ENCODE results near the gene AK5. TPM values are rescaled to one million over a fixed set of nuclear protein-coding genes. Genes with fewer than 3 reads are reported as not detected.

Gene AK5
- total RNA-seq, 1 experiment from 2014 or later = 3.8 TPM

DNA sequence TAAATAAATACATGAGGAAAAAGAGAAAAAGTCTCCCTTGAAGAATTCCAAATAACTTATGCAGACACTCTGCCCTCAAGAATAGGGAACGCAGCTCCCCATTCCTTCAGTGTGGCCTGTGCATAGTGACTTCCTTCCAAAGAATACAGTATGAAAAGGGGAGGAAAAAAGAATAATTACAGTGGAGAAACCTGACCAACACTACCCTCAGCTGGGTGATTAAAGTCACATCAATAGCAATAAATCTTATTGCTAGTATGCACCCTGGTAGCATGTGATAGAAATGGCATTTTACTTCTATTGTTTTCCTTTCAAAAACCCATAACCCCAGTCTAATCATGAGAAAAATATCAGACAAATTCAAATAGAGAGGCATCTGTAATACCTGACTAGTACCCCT, 315.5 kb downstream of the AK5 start:
- H3K9me2 ChIP-seq (replicated peaks; ENCODE audit: low read length) = no peaks in the 10 kb centered on the region
- POLR2A ChIA-PET (ENCODE audit: unreplicated experiment) = no interaction called here
- no peak overlapping the region for H3K4me3 ChIP-seq (ENCODE audit: low read length)
- DNase-seq (no peak), ATAC-seq (no peak)
- CTCF ChIA-PET = no interaction called here
- no peaks in the 10 kb centered on the region for H3K9me3 ChIP-seq (ENCODE audit: low read length)
- H3F3A ChIP-seq (ENCODE audit: low read length, unreplicated experiment) = no peaks in the 10 kb centered on the region
- H3K36me3 ChIP-seq (ENCODE audit: low read depth, low read length) = peaks cover 15% of the 10 kb centered on the region
- no peaks in the 10 kb centered on the region for H4K20me1 ChIP-seq (ENCODE audit: low read length)
- TF ChIP-seq EZH2phosphoT487 (IDR thresholded peaks at IDR 0.05; ENCODE audit: borderline replicate concordance, low read length) (no peak), EZH2 (IDR thresholded peaks at IDR 0.05; ENCODE audit: low read length, unreplicated experiment) (no peak)
- H3K27ac ChIP-seq (ENCODE audit: low read length) = no peak overlapping the region
- H3K9ac ChIP-seq (ENCODE audit: low read length) = no peak overlapping the region
- BruUV-seq (replicated peaks) = no TSS peak
- intact Hi-C loops (cut with micrococcal nuclease) = no loop called here
- no peak overlapping the region for H3K4me2 ChIP-seq (ENCODE audit: low read length)
- 0 out of 2 replicates have a peak, but pooled peaks cover 4% of the 10 kb centered on the region for H3K79me2 ChIP-seq (ENCODE audit: low read length)
- no peak overlapping the region for H2AFZ ChIP-seq (ENCODE audit: low read length)
- no peaks in the 10 kb centered on the region for H3K27me3 ChIP-seq (ENCODE audit: low read length)
- no peaks in the 10 kb centered on the region for H3K4me1 ChIP-seq (ENCODE audit: insufficient read depth, low read length)

DNA sequence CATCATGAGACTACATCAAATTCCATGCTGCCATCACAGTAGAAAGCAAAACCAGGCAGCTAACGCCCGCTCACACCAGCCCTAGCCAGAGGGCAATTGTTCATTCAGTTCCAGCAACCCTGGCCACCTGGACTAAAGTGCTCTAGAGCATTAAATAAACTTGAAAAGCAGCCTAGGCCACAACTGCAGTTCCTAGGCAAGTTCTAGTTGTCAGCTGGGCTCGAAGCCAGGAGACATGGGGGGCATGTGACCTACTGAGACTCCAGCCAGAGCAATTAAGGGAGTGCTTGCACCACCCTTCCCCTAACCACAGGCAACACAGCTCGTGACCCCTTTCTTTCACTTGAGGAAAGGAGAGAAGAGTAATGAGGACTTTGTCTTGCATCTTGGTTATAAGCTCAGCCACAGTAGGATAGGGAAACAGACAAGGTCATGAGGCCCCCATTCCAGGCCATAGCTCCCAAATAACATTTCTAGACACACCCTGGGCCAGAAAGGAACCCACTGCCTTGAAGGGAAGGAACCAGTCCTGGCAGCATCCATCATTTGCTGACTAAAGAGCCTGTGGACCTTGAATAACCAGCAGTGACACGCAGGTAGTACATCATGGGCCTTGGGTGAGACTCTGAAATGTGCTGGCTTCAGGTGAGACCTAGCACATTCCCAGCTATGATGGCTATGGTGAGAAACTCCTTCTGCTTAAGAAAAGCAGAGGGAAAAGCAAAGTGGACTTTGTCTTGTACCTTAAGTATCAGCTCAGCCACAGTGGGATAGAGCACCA, 323.6 kb downstream of the AK5 start:
- no peak overlapping the region for H3K4me2 ChIP-seq (ENCODE audit: low read length)
- no peaks in the 10 kb centered on the region for H3K4me1 ChIP-seq (ENCODE audit: insufficient read depth, low read length)
- peaks cover 27% of the 10 kb centered on the region for H3K36me3 ChIP-seq (ENCODE audit: low read depth, low read length)
- H3K4me3 ChIP-seq (ENCODE audit: low read length) = no peak overlapping the region
- intact Hi-C loops (cut with micrococcal nuclease) = no loop called here
- TF ChIP-seq, protein P1, sequence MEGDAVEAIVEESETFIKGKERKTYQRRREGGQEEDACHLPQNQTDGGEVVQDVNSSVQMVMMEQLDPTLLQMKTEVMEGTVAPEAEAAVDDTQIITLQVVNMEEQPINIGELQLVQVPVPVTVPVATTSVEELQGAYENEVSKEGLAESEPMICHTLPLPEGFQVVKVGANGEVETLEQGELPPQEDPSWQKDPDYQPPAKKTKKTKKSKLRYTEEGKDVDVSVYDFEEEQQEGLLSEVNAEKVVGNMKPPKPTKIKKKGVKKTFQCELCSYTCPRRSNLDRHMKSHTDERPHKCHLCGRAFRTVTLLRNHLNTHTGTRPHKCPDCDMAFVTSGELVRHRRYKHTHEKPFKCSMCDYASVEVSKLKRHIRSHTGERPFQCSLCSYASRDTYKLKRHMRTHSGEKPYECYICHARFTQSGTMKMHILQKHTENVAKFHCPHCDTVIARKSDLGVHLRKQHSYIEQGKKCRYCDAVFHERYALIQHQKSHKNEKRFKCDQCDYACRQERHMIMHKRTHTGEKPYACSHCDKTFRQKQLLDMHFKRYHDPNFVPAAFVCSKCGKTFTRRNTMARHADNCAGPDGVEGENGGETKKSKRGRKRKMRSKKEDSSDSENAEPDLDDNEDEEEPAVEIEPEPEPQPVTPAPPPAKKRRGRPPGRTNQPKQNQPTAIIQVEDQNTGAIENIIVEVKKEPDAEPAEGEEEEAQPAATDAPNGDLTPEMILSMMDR (conservative IDR thresholded peaks at IDR 0.05; ENCODE audit: low read depth, low read length) = no peak
- TF ChIP-seq EZH2 (IDR thresholded peaks at IDR 0.05; ENCODE audit: low read length, unreplicated experiment) (no peak), EZH2phosphoT487 (IDR thresholded peaks at IDR 0.05; ENCODE audit: borderline replicate concordance, low read length) (no peak)
- no peak for DNase-seq
- peaks cover 13% of the 10 kb centered on the region; the same call in 1 of the 2 replicates for H3K9me3 ChIP-seq (ENCODE audit: low read length)
- peaks cover 9% of the 10 kb centered on the region for H3K79me2 ChIP-seq (ENCODE audit: low read length)
- ChIA-PET POLR2A (ENCODE audit: unreplicated experiment) (no interaction called here), CTCF (no interaction called here)
- H3K27ac ChIP-seq (ENCODE audit: low read length) = no peak overlapping the region
- H3K9me2 ChIP-seq (replicated peaks; ENCODE audit: low read length) = no peaks in the 10 kb centered on the region
- no peak; the same call in 1 of the 2 replicates for ATAC-seq
- H2AFZ ChIP-seq (ENCODE audit: low read length) = no peak overlapping the region
- no peaks in the 10 kb centered on the region for H3F3A ChIP-seq (ENCODE audit: low read length, unreplicated experiment)
- H4K20me1 ChIP-seq (ENCODE audit: low read length) = no peaks in the 10 kb centered on the region
- no TSS peak for BruUV-seq (replicated peaks)
- H3K9ac ChIP-seq (ENCODE audit: low read length) = no peak overlapping the region
- no peaks in the 10 kb centered on the region for H3K27me3 ChIP-seq (ENCODE audit: low read length)

DNA sequence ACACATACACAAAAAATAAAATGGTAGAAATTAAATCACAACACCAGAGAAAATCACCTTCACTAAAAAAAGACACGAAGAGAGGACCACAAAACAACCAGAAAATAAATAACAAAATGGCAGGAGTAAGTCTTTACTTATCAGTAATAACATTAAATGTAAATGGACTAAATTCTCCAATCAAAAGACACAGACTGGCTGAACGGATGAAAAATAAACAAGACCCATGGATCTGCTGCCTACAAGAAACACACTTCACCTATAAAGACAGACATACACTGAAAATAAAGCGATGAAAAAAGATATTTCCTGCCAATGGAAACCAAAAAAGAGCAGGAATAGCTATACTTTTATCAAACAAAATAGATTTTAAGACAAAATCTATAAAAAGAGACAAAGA, 327.1 kb downstream of the AK5 start:
- ATAC-seq = no peak
- Histone ChIP-seq H3F3A (ENCODE audit: low read length, unreplicated experiment) (no peaks in the 10 kb centered on the region), H2AFZ (ENCODE audit: low read length) (no peak overlapping the region), H3K27me3 (ENCODE audit: low read length) (no peaks in the 10 kb centered on the region), H3K9me3 (ENCODE audit: low read length) (peaks cover 13% of the 10 kb centered on the region; the same call in 1 of the 2 replicates), H4K20me1 (ENCODE audit: low read length) (no peaks in the 10 kb centered on the region), H3K36me3 (ENCODE audit: low read depth, low read length) (peaks cover 42% of the 10 kb centered on the region), H3K9me2 (replicated peaks; ENCODE audit: low read length) (no peaks in the 10 kb centered on the region), H3K79me2 (ENCODE audit: low read length) (peaks cover 29% of the 10 kb centered on the region), H3K4me1 (ENCODE audit: insufficient read depth, low read length) (no peaks in the 10 kb centered on the region), H3K4me2 (ENCODE audit: low read length) (no peak overlapping the region), H3K4me3 (ENCODE audit: low read length) (no peak overlapping the region; the same call in 1 of the 2 replicates), H3K9ac (ENCODE audit: low read length) (no peak overlapping the region), H3K27ac (ENCODE audit: low read length) (no peak overlapping the region)
- CTCF ChIA-PET = no interaction called here
- POLR2A ChIA-PET (ENCODE audit: unreplicated experiment) = no interaction called here
- DNase-seq = no peak
- intact Hi-C loops (cut with micrococcal nuclease) = no loop called here
- no TSS peak for BruUV-seq (replicated peaks)
- TF ChIP-seq, protein P1 (conservative IDR thresholded peaks at IDR 0.05; ENCODE audit: low read depth, low read length) = no peak
- TF ChIP-seq EZH2 (IDR thresholded peaks at IDR 0.05; ENCODE audit: low read length, unreplicated experiment) (no peak), EZH2phosphoT487 (IDR thresholded peaks at IDR 0.05; ENCODE audit: borderline replicate concordance, low read length) (no peak)

Other genes starting within 250 kb of the AK5 start
- gene PIGK, start 62.6 kb upstream of the AK5 start, total RNA-seq (2014; rRNA removed) = 24.8 and 40.3 TPM in 2 replicates